ENCODE data around the gene ALPG. TPM values are rescaled to one million over a fixed set of nuclear protein-coding genes. Genes with fewer than 3 reads are reported as not detected.
"Not testable (repeated sequence)": the region's sequence is repeated elsewhere in the genome, so short reads cannot be mapped to it uniquely, and the experiment has no call there.

Gene ALPG
- total and polyA plus RNA-seq, 9 of the 15 experiments (the other 6 are each of a cell fraction or from before 2014, with no cell fraction given): not detected

DNA sequence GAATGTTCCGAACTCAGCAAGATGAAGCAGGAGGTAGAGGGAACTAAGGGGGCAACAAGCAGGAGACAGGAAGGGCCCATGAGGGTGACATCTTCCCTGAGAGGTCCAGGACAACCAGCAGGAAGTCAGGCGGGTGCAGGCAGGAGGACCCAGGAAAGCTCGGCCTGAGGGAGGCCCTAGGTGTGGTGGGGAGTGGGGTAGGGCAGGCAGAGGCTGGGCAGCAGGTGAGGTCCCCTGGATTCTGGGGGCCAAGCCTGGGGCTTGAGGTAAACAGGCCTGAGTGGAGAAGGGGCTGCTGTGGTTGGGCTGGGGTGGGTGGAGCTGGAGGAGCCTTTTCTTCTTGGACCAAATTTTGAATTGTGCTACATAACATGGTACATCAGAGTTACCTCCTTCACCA, 4.1 kb upstream of the ALPG start:
- ChIA-PET POLR2A (no interaction called here), CTCF (ENCODE audit: low intra/inter-chr PET ratio) (no interaction called here)
- in situ Hi-C loops (cut with MboI): no loop called here
- intact Hi-C loops (cut with micrococcal nuclease): no loop called here
- H3K4me2 ChIP-seq (ENCODE audit: insufficient read depth, low read length): no peak overlapping the region
- DNase-seq (ENCODE audit: extremely low read depth in 1 of 4, low spot score in 3 of 4): no peak
- no peaks in the 10 kb centered on the region for H3K4me1 ChIP-seq (replicated peaks in 1 of 2; ENCODE audit: control insufficient read depth in 2 of 2, insufficient read depth in 2 of 2, low read length in 2 of 2)
- H3K9ac ChIP-seq (ENCODE audit: insufficient read depth in 1 of 2, low read depth in 2 of 2, low read length in 2 of 2): no peak overlapping the region
- no peaks in the 10 kb centered on the region for H4K20me1 ChIP-seq (replicated peaks; ENCODE audit: control insufficient read depth, insufficient read depth, low read length)
- H3K4me3 ChIP-seq: no peak overlapping the region
- ATAC-seq: no peak
- H3K36me3 ChIP-seq (ENCODE audit: control insufficient read depth, insufficient read depth, low read length): no peaks in the 10 kb centered on the region
- WGBS (ENCODE audit: insufficient coverage, low coverage, missing lambda C conversion rate): 6% methylated on average over 2 of the region's 3 CpGs
- BruUV-seq (replicated peaks): no TSS peak
- TF ChIP-seq EP300 (IDR thresholded peaks at IDR 0.05; ENCODE audit: low read length) (no peak), BCL6 (CRISPR knock-in tag; IDR thresholded peaks at IDR 0.05) (no peak)
- no peak overlapping the region for H2AFZ ChIP-seq (ENCODE audit: low read depth, low read length)
- no peaks in the 10 kb centered on the region for H3K9me1 ChIP-seq (ENCODE audit: control insufficient read depth, insufficient read depth, low read length)
- H3K79me2 ChIP-seq (ENCODE audit: control insufficient read depth, insufficient read depth, low read length): no peaks in the 10 kb centered on the region
- no peaks in the 10 kb centered on the region for H3K9me3 ChIP-seq (replicated peaks; ENCODE audit: control insufficient read depth, insufficient read depth, low read depth, low read length)
- H3K27ac ChIP-seq (ENCODE audit: extremely low read depth, low read depth, low read length): no peak overlapping the region
- peaks cover 0 to 8% of the 10 kb centered on the region in 2 experiments; a peak in 3 of 5 replicates for H3K27me3 ChIP-seq (ENCODE audit: control insufficient read depth in 2 of 2, insufficient read depth in 2 of 2, low read length in 2 of 2)
- FAIRE-seq: no peak

- WGBS (ENCODE audit: insufficient coverage, low coverage, missing lambda C conversion rate): 17% methylated on average over 7 of the region's 11 CpGs
These were observed 617 bp upstream of the ALPG start for GRCh38 chr2:232405943-232406510.

DNA sequence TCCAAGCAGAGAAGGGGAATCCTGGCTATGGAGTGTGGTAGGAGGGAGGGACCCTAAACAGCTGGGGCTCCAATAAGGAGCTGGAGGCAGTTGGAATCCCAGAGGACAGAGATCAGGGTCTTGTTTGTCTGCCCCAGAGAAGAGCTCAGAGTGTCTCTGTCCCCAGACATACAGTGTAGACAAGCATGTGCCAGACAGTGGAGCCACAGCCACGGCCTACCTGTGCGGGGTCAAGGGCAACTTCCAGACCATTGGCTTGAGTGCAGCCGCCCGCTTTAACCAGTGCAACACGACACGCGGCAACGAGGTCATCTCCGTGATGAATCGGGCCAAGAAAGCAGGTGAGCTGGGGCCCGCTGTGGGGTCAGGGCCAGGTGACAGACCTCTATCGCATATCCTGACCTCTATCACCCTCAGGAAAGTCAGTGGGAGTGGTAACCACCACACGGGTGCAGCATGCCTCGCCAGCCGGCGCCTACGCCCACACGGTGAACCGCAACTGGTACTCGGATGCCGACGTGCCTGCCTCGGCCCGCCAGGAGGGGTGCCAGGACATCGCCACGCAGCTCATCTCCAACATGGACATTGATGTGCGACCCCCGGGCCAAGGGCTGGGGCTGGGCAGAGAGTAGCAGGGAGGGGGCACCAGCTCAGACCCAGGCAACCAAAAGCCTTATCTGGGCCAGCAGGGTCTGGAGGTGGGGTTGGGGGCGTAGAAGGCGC, 945 bp downstream of the ALPG start:
- H3K9ac ChIP-seq (ENCODE audit: insufficient read depth in 1 of 2, low read depth in 2 of 2, low read length in 2 of 2); H3K4me2 ChIP-seq (ENCODE audit: insufficient read depth, low read length); H3K9me1 ChIP-seq (ENCODE audit: control insufficient read depth, insufficient read depth, low read length); H3K4me1 ChIP-seq (replicated peaks in 1 of 2; ENCODE audit: control insufficient read depth in 2 of 2, insufficient read depth in 2 of 2, low read length in 2 of 2); H3K9me3 ChIP-seq (replicated peaks; ENCODE audit: control insufficient read depth, insufficient read depth, low read depth, low read length); H4K20me1 ChIP-seq (replicated peaks; ENCODE audit: control insufficient read depth, insufficient read depth, low read length); CTCF ChIA-PET (ENCODE audit: low intra/inter-chr PET ratio); BruUV-seq (replicated peaks); intact Hi-C loops (cut with micrococcal nuclease); H3K36me3 ChIP-seq (ENCODE audit: control insufficient read depth, insufficient read depth, low read length); H3K4me3 ChIP-seq; in situ Hi-C loops (cut with MboI); DNase-seq (ENCODE audit: extremely low read depth in 1 of 4, low spot score in 3 of 4); ATAC-seq; H3K79me2 ChIP-seq (ENCODE audit: control insufficient read depth, insufficient read depth, low read length); FAIRE-seq; H2AFZ ChIP-seq (ENCODE audit: low read depth, low read length); H3K27ac ChIP-seq (ENCODE audit: extremely low read depth, low read depth, low read length): not testable (repeated sequence)
- peaks cover 0 to 11% of the 10 kb centered on the region in 2 experiments; a peak in 2 of 5 replicates for H3K27me3 ChIP-seq (ENCODE audit: control insufficient read depth in 2 of 2, insufficient read depth in 2 of 2, low read length in 2 of 2)
- WGBS (ENCODE audit: insufficient coverage, low coverage, missing lambda C conversion rate): 15% methylated on average over 6 of the region's 30 CpGs
- POLR2A ChIA-PET: interaction anchor here (0.6 kb wide), 1 partner anchor 17 kb away, joined by 3 read pairs; no protein-coding TSS in a partner anchor

More at GRCh38 chr2:232405943-232406510, 617 bp upstream of the ALPG start:
- no peaks in the 10 kb centered on the region for H3K9me3 ChIP-seq (replicated peaks; ENCODE audit: control insufficient read depth, insufficient read depth, low read depth, low read length)
- no TSS peak for BruUV-seq (replicated peaks)
- no peak overlapping the region for H2AFZ ChIP-seq (ENCODE audit: low read depth, low read length)
- FAIRE-seq (no peak), DNase-seq (ENCODE audit: extremely low read depth in 1 of 4, low spot score in 3 of 4) (no peak), ATAC-seq (no peak)
- ChIA-PET POLR2A (no interaction called here), CTCF (ENCODE audit: low intra/inter-chr PET ratio) (no interaction called here)
- no peaks in the 10 kb centered on the region for H3K9me1 ChIP-seq (ENCODE audit: control insufficient read depth, insufficient read depth, low read length)
- no peak overlapping the region for H3K27ac ChIP-seq (ENCODE audit: extremely low read depth, low read depth, low read length)
- peaks cover 0 to 15% of the 10 kb centered on the region in 2 experiments; a peak in 2 of 5 replicates for H3K27me3 ChIP-seq (ENCODE audit: control insufficient read depth in 2 of 2, insufficient read depth in 2 of 2, low read length in 2 of 2)
- TF ChIP-seq SNRNP70 (optimal IDR thresholded peaks at IDR 0.05; ENCODE audit: low read depth, low read length): no peak
- TF ChIP-seq NRF1 (conservative IDR thresholded peaks at IDR 0.05 in 1 of 2, IDR thresholded peaks at IDR 0.05 in 1 of 2): 0 out of 4 replicates have a peak, but pooled peaks of 1 of the 2 experiments have one; percentile 8
- H3K4me2 ChIP-seq (ENCODE audit: insufficient read depth, low read length): no peak overlapping the region
- intact Hi-C loops (cut with micrococcal nuclease) (no loop called here), in situ Hi-C loops (cut with MboI) (no loop called here)
- H3K4me3 ChIP-seq: no peak overlapping the region
- no peaks in the 10 kb centered on the region for H4K20me1 ChIP-seq (replicated peaks; ENCODE audit: control insufficient read depth, insufficient read depth, low read length)
- no peak overlapping the region for H3K9ac ChIP-seq (ENCODE audit: insufficient read depth in 1 of 2, low read depth in 2 of 2, low read length in 2 of 2)
- H3K4me1 ChIP-seq (replicated peaks in 1 of 2; ENCODE audit: control insufficient read depth in 2 of 2, insufficient read depth in 2 of 2, low read length in 2 of 2): no peaks in the 10 kb centered on the region
- H3K79me2 ChIP-seq (ENCODE audit: control insufficient read depth, insufficient read depth, low read length): no peaks in the 10 kb centered on the region
- no peaks in the 10 kb centered on the region for H3K36me3 ChIP-seq (ENCODE audit: control insufficient read depth, insufficient read depth, low read length)
